ENCODE measurements around the gene KRT16. TPM values are rescaled to one million over a fixed set of nuclear protein-coding genes. Genes with fewer than 3 reads are reported as not detected.
A peak's percentile ranks its signal among the peaks of the same experiment; 100 is the strongest.
"Not testable (repeated sequence)": the region's sequence is repeated elsewhere in the genome, so short reads cannot be mapped to it uniquely, and the experiment has no call there.

The KRT16 gene
- total RNA-seq, 2 donors from 2014 or later = not detected

DNA sequence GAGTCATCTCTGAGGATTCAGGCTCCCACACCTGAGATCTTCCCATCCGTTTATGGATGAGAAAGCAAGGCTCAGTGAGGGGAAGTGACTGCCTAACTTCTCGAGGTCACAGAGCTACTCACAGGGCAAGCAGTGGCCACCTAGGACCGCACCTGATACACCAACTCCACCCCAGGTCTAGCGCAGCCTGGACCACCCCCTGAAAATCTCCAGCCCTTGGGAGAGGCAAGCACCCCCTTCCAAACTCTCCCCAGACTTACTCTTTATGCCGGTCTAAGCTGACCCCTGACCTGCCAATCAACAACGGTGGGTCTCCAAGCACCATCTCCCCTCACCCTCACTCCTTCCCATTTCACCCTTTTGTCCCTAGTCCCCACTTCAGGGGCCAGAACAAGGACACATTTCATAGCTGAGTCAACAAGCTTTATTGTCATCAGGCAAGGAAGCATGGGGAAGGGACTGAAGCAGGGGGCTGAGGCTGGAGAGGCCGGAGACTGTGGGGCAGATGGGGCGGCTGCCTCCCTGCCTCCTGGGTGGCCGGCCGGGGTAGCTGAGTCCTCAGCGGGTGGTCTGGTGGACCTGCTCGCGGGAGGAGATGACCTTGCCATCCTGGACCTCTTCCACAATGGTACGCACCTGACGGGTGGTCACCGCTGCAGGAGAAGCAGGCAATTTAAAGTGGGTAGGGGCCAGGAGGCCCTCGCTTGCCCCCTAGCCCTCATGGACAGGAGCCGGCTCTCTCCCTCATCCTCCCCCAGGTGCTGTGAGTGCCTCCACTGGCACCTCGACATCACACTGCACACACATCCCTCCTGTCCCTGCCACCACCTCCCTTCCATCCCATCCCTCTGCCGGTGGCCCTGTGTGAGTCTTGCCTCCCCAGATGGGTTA lies 6.7 kb upstream of the KRT16 start:
- ATAC-seq = peak in 1 of 2 donors; percentile 28
- Mint-ChIP-seq H3K4me3 (no peak overlapping the region), H3K4me1 (ENCODE audit: low read depth in 2 of 2) (no peaks in the 10 kb centered on the region), H3K36me3 (no peaks in the 10 kb centered on the region), H3K27me3 (peaks cover 0 to 6% of the 10 kb centered on the region in 2 donors), H3K27ac (no peak overlapping the region), H3K9me3 (no peaks in the 10 kb centered on the region)
- no peak for DNase-seq (ENCODE audit: low spot score)

DNA sequence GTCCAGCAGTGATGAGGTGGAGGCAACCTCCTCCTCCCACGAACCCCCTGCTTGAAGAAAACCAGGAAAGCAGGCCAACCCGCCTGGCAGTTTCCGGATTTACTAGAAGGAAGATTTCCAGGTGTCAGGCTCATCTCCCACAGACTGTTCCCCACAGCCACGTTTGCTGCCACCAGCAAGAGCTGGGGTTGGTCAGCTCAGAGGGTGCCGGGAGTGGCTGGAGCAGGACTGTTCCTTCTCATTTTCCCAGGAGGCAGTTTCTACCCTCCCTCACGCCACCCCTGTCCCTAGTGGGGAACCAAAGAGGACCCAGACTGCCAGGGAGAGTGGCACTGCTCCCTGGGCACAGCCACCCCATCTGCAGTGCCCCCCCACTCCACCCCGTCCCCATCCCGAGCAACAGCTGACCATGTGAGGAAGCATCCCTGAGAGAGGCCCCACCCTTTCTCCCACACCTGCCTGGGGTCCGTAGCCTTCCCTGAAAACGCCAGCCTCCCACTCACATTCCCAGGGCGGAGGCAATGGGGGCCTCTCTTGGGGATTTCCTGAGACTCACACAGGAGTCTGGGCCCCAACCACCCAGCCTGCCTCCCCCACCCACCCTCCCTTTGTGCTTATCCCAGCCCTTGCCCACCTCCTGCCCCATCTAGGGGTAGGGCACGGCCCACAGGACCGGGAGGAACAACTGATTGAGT lies 5.9 kb upstream of the KRT16 start:
- Mint-ChIP-seq H3K4me3 (no peak overlapping the region), H3K4me1 (ENCODE audit: low read depth in 2 of 2) (no peaks in the 10 kb centered on the region), H3K9me3 (no peaks in the 10 kb centered on the region), H3K27ac (no peak overlapping the region), H3K27me3 (peaks cover 0 to 6% of the 10 kb centered on the region in 2 donors), H3K36me3 (no peaks in the 10 kb centered on the region)
- peak; percentile 21 to 52 for ATAC-seq
- DNase-seq (ENCODE audit: low spot score) = no peak

DNA sequence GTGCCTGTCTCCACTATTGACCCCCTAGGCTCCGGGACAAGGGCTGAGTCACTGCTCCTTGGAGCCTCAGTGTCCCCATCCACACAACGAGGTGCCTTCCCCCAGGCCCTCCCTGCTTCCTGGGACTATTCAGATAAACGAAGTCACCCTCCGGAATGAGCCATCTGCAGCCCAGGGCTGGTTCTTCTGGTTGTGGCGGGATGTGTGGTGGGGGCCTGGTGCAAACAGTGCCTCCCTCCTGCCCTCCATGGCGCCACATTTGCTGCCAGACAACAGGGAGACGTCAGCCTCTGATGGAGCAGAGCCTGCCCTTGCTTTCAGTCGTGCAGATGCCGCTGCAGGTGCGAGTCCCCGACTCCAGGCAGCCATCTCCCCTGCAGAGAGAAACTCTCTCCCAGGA lies 5.1 kb upstream of the KRT16 start:
- H3K27ac Mint-ChIP-seq = no peak overlapping the region

DNA sequence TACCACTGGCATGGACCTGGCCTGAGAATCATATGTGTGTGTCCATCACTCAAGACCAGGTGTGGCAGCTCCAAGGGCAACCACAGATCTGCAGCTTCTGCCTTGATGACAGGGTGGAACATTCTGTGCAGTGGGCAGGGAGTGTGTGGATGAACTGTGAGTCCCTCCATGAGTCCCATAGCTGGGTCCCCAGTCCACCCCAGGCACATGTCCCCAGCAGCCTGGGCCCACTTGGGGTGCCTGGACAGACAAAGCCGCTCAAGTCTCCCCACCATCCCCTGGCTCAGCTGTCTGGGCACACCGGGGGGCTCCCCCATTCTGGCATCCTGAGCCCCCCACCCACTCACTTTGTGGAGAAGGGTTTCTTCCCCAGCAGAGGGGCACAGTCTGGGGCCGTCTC lies 4.6 kb upstream of the KRT16 start:
- Mint-ChIP-seq H3K27ac (no peak overlapping the region), H3K36me3 (no peaks in the 10 kb centered on the region), H3K4me3 (no peak overlapping the region), H3K4me1 (ENCODE audit: low read depth in 2 of 2) (no peaks in the 10 kb centered on the region), H3K27me3 (peaks cover 0 to 6% of the 10 kb centered on the region in 2 donors), H3K9me3 (no peaks in the 10 kb centered on the region)
- no peak for ATAC-seq
- no peak for DNase-seq (ENCODE audit: low spot score)

More for the DNA sequence above, 5.1 kb upstream of the KRT16 start:
- ATAC-seq (peak in 1 of 2 donors; percentile 26), DNase-seq (ENCODE audit: low spot score) (no peak)
- Mint-ChIP-seq H3K4me3 (no peak overlapping the region), H3K27me3 (peaks cover 0 to 6% of the 10 kb centered on the region in 2 donors), H3K9me3 (no peaks in the 10 kb centered on the region), H3K36me3 (no peaks in the 10 kb centered on the region), H3K4me1 (ENCODE audit: low read depth in 2 of 2) (no peaks in the 10 kb centered on the region)

DNA sequence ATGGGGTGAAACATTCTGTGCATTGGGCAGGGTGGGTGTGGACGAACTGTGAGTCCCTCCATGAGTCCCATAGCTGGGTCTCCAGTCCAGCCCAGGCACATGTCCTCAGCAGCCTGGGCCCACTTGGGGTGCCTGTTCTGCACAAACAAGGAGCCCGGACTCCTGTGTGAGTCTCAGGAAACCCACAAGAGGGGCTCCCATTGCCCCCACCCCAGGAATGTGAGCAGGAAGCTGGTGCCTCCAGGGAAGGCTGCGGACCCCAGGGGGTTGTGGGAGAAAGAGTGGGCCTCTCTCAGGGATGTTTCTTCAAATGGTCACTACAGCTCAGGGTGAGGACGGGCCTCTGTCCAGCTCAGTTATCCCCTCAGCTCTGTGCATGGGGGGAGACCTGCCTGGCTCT lies 3.9 kb upstream of the KRT16 start:
- H3K36me3 Mint-ChIP-seq; H3K4me1 Mint-ChIP-seq (ENCODE audit: low read depth in 2 of 2); H3K4me3 Mint-ChIP-seq; H3K27me3 Mint-ChIP-seq; ATAC-seq; H3K9me3 Mint-ChIP-seq; DNase-seq (ENCODE audit: low spot score); H3K27ac Mint-ChIP-seq: not testable (repeated sequence)

DNA sequence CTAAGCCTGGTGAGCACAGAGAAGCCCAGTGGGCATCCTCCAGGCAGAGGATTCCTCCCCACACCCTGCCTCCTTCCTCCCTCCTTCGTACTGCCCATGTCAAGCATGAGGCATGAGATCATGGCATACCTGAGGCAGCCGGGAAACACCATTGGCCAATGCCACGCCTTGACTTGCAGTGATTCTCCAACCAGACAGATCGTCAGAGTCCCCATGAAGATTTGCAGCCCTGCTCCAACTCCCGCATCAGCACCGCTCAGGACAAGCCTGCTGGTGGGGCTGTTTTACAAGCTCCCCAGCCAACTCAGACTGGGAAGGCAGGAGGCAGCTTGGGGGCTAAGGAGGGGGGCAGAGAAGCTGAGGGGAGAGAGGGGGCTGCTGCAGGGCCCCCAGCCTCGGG lies 2.9 kb upstream of the KRT16 start:
- H3K9me3 Mint-ChIP-seq = no peaks in the 10 kb centered on the region
- no peak overlapping the region for H3K27ac Mint-ChIP-seq
- H3K4me3 Mint-ChIP-seq = no peak overlapping the region
- ATAC-seq = no peak
- DNase-seq (ENCODE audit: low spot score) = no peak
- H3K4me1 Mint-ChIP-seq (ENCODE audit: low read depth in 2 of 2) = no peaks in the 10 kb centered on the region
- peaks cover 0 to 6% of the 10 kb centered on the region in 2 donors for H3K27me3 Mint-ChIP-seq
- no peaks in the 10 kb centered on the region for H3K36me3 Mint-ChIP-seq

DNA sequence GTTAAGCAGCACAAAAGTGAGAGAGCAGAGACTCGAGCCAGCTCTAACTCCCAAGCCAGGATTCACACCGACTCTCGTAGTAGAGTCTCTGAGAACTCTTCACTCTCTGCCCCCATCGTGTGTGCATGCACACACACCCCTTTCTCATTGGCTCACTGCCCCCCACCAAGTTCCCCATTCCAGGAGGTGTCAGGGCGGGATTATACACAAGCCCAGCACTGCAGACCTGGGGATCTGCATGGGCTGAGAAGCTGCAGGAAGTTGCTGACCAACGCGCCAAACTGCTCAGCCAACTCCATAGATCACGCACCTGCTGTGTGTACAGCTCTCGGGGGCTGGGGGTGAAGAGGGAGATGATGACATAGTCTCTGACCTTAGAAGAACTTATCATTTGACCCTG lies 2.2 kb upstream of the KRT16 start:
- not testable (repeated sequence) for DNase-seq (ENCODE audit: low spot score); H3K4me3 Mint-ChIP-seq; H3K27me3 Mint-ChIP-seq; ATAC-seq; H3K36me3 Mint-ChIP-seq; H3K27ac Mint-ChIP-seq; H3K9me3 Mint-ChIP-seq; H3K4me1 Mint-ChIP-seq (ENCODE audit: low read depth in 2 of 2)

DNA sequence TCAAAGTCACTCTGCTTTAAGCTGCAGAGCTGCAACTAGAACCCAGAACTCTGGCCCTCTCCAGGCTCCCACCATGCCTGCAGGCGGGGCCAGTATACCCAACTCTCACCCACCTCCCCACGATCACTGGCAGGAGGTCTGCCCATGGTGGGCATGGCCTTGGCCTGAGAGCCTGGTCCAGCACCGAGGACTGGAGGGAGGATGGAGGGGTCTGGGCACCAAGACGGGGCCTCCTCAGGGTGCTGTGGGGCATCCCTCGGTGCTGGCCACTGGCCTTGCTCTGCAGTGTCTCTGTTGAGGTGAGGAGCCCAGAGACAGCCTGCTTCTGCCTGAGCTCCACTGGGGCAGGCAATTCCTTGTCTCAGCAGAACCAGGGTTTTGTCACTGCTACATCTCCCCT lies 1.5 kb upstream of the KRT16 start:
- ATAC-seq = peak; percentile 4 to 21
- no peak overlapping the region for H3K4me3 Mint-ChIP-seq
- no peak overlapping the region for H3K27ac Mint-ChIP-seq
- H3K9me3 Mint-ChIP-seq = no peaks in the 10 kb centered on the region
- no peak for DNase-seq (ENCODE audit: low spot score)
- no peaks in the 10 kb centered on the region for H3K4me1 Mint-ChIP-seq (ENCODE audit: low read depth in 2 of 2)
- peaks cover 7 to 9% of the 10 kb centered on the region in 2 donors for H3K27me3 Mint-ChIP-seq
- H3K36me3 Mint-ChIP-seq = no peaks in the 10 kb centered on the region

DNA sequence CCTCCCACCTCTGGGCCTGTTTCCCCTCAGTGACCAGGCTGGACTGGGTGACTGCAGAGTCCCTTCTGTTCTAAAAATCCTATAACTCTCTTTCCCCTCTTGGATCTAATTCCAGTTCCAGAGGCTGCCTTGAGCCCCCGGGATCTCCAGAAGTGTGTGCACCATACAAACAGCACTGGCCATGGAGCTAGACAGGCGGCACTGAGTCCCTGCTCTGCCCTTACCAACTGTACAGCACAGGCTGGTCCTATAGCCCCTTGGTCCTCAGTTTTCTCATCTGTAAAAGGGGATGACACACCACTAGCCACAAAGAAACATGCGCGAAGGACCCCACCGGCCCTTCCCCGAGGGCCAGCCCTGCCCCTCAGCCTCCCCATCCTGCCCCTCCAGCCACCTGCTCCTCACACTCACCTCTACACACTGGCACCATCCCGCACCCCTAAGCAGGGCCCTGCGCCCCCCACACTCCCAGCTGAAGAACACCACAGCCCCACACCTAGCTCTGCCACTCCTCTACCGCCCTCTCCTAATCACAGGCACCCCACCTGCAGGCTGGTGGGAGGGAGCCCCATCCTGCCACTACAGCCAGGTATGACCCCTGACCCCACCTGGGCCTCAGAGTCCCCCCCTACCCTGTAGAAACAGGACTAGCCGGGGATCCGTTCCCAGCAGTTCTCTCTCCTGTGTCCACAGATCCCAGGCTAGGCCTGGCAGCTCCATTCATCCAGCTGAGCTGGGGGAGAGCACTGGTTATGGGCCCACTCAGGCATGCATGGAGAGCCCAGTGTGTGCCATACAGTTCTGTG lies 913 bp upstream of the KRT16 start:
- no peak overlapping the region for H3K4me3 Mint-ChIP-seq
- no peak overlapping the region for H3K27ac Mint-ChIP-seq
- H3K27me3 Mint-ChIP-seq = peaks cover 6 to 15% of the 10 kb centered on the region in 2 donors
- no peaks in the 10 kb centered on the region for H3K36me3 Mint-ChIP-seq
- DNase-seq (ENCODE audit: low spot score) (no peak), ATAC-seq (peak in 1 of 2 donors; percentile 21)
- H3K9me3 Mint-ChIP-seq = no peaks in the 10 kb centered on the region
- no peaks in the 10 kb centered on the region for H3K4me1 Mint-ChIP-seq (ENCODE audit: low read depth in 2 of 2)

DNA sequence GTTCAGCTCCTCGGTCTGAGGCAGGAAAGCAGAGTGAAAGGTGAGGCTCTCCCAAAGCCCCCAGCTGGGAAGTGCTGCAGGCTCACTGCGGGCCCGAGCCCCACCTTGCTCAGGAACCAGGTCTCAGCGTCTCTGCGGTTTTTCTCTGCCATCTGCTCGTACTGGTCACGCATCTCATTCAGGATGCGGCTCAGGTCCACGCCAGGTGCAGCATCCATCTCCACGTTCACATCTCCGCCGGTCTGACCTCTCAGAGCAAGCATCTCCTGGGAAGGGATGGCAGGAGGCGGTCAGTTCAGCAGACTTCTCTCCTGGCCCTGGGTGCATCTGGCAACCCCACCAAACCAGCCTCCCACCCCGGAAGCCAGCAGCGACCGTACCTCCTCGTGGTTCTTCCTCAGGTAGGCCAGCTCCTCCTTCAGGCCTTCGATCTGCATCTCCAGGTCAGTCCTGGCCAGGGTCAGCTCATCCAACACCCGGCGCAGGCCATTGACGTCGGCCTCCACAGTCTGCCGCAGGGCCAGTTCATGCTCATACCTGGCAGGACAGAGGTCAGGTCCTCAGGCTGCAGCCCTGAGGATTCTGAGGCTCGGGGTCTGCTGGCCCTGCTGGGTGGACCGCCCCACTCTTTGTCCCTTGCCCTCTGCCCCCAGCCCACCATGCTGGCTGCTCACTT lies 1.5 kb downstream of the KRT16 start:
- Mint-ChIP-seq H3K27ac (no peak overlapping the region), H3K4me3 (no peak overlapping the region)

DNA sequence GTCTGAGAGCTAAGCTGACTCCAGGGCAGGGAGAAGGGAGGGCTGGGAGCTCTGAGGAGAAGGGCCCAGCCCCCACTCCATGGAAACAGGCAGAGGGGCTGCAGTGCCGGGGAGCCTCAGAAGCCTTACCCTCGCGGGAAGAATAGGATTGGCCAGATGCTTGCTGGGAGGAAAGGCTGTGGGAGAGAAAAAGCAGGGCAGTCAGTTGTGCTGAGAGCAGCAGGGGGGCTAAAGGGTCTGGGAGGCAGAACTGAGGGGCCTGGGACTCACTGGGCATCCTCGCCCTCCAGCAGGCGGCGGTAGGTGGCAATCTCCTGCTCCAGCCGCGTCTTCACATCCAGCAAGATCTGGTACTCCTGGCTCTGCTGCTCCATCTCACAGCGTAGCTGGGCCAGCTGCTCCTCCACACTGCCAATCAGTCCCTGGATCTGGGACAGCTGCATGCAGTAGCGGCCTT lies 2.5 kb downstream of the KRT16 start:
- ATAC-seq; H3K4me1 Mint-ChIP-seq (ENCODE audit: low read depth in 2 of 2); H3K4me3 Mint-ChIP-seq; DNase-seq (ENCODE audit: low spot score); H3K27ac Mint-ChIP-seq: not testable (repeated sequence)
- peaks cover 18 to 34% of the 10 kb centered on the region in 2 donors for H3K27me3 Mint-ChIP-seq
- peaks cover 11% of the 10 kb centered on the region for H3K9me3 Mint-ChIP-seq
- peaks cover 15% of the 10 kb centered on the region for H3K36me3 Mint-ChIP-seq

More for the DNA sequence above, 1.5 kb downstream of the KRT16 start:
- Mint-ChIP-seq H3K27me3 (peaks cover 15 to 34% of the 10 kb centered on the region in 2 donors), H3K36me3 (peaks cover 15% of the 10 kb centered on the region), H3K9me3 (peaks cover 11% of the 10 kb centered on the region), H3K4me1 (ENCODE audit: low read depth in 2 of 2) (no peaks in the 10 kb centered on the region)
- DNase-seq (ENCODE audit: low spot score) (no peak), ATAC-seq (peak in 1 of 2 donors; percentile 8)

DNA sequence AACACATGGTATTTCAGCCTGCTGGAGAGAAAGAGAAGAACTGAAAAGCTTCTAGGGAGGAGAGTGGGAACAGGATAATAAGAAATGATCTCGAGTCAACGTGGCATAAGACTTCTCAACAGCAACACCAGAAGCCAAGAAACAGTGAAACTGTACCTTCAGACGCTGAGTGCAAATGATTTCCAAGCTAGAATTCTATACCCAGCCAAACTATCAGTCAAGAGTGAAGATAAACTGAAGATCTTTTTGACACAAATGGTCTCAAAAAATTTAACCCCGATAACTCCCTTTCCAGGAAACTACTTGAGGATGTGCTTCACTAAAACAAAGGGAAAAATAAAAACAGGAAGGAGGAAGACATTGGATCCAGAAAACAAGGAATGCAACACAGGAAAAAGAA lies 5.6 kb downstream of the KRT16 start:
- H3K9me3 Mint-ChIP-seq = peaks cover 11% of the 10 kb centered on the region
- DNase-seq (ENCODE audit: low spot score); H3K4me1 Mint-ChIP-seq (ENCODE audit: low read depth in 2 of 2); H3K4me3 Mint-ChIP-seq; H3K27ac Mint-ChIP-seq; ATAC-seq: not testable (repeated sequence)
- peaks cover 24 to 39% of the 10 kb centered on the region in 2 donors for H3K27me3 Mint-ChIP-seq
- peaks cover 15% of the 10 kb centered on the region for H3K36me3 Mint-ChIP-seq

DNA sequence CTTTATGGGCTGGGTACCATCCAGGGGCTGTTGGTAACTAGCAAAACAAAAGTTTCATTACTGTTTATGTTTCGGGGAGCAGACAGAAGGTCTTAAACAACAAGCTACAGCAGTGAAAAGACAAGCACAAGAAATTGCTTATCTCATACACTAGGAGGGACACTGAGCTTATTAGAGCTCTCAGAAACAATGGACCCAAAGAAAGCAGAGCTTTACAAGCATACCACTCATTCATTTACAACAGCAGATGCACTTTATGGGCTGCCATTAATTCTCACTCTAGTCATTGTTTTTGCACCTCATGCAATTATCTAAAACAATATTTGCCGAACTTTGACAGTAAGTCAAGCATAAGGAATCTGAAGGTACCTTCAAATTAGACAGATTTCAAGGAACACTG lies 10.0 kb downstream of the KRT16 start:
- H3K27me3 Mint-ChIP-seq = peaks cover 19 to 21% of the 10 kb centered on the region in 2 donors
- no peak overlapping the region for H3K4me3 Mint-ChIP-seq
- no peak for DNase-seq (ENCODE audit: low spot score)
- peaks cover 0 to 6% of the 10 kb centered on the region in 2 donors for H3K4me1 Mint-ChIP-seq (ENCODE audit: low read depth in 2 of 2)
- H3K27ac Mint-ChIP-seq = no peak overlapping the region
- no peak for ATAC-seq
- H3K9me3 Mint-ChIP-seq = peaks cover 7% of the 10 kb centered on the region
- peaks cover 13% of the 10 kb centered on the region for H3K36me3 Mint-ChIP-seq

All from natural killer cell treated with Interleukin-12 subunit alpha and Interleukin-12 subunit beta and Interleukin-15 and Interleukin-18, amount 100 ng/mL, for 72 hours (primary cell).